Brain microvascular endothelial cell (primary cell): ENCODE data around the gene BTBD9.

Experiments used
- DNase-seq: peaks from one replicate; pipeline ENCODE4 v3.0.0-alpha.2; 2020
- H3K27ac ChIP-seq: fragments of 250-450 bp; sonication (Bioruptor Pico); 2 replicates; pipeline ENCODE4 v1.5.1; 2020; ENCODE audit warnings: mild to moderate bottlenecking, moderate library complexity
- H3K27me3 ChIP-seq: fragments of 250-450 bp; sonication (Bioruptor Pico); replicated peaks from 2 replicates; pipeline ENCODE4 v1.5.1; 2020; ENCODE audit warnings: mild to moderate bottlenecking
- H3K36me3 ChIP-seq: fragments of 250-450 bp; sonication (Bioruptor Pico); replicated peaks from 2 replicates; pipeline ENCODE4 v1.5.1; 2020; ENCODE audit warnings: mild to moderate bottlenecking
- H3K4me3 ChIP-seq: 2 replicates; pipeline ENCODE4 v1.5.1; 2011; ENCODE audit warnings: low read depth, mild to moderate bottlenecking, control low read depth, low read length, moderate library complexity
- CTCF ChIP-seq: IDR thresholded peaks from 2 replicates; pipeline ENCODE4 v1.5.1; 2011; ENCODE audit warnings: low read depth, mild to moderate bottlenecking, moderate library complexity, low read length, control low read depth, inconsistent platforms; ENCODE audit errors: missing control alignments
- in situ Hi-C: cut with HindIII; loops from 2 replicates; pipeline ENCODE4 v1.10.0; 2017; ENCODE audit warnings: low sequenced_read_pairs, low pct_ligation_motif_present

Gene BTBD9

GRCh38 chr6:38580030-38580429 is 59.7 kb downstream of the BTBD9 start:
- Histone ChIP-seq H3K27me3 (no peaks in the 10 kb centered on the region), H3K36me3 (no peaks in the 10 kb centered on the region), H3K4me3 (no peak overlapping the region), H3K27ac (no peak overlapping the region)
- in situ Hi-C loops = no loop called here
- TF ChIP-seq CTCF = no peak
- DNase-seq = no peak

- no peak overlapping the region for H3K4me3 ChIP-seq
- in situ Hi-C loops = no loop called here
- no peak for DNase-seq
- no peaks in the 10 kb centered on the region for H3K27me3 ChIP-seq
- H3K27ac ChIP-seq = no peak overlapping the region
- H3K36me3 ChIP-seq = no peaks in the 10 kb centered on the region
- TF ChIP-seq CTCF = no peak
Observed at GRCh38 chr6:38579010-38579628, 60.6 kb downstream of the BTBD9 start.

GRCh38 chr6:38578075-38578474 is 61.7 kb downstream of the BTBD9 start:
- in situ Hi-C loops = no loop called here
- Histone ChIP-seq H3K36me3 (no peaks in the 10 kb centered on the region), H3K27ac (no peak overlapping the region), H3K27me3 (no peaks in the 10 kb centered on the region), H3K4me3 (no peak overlapping the region)
- DNase-seq = no peak
- no peak for TF ChIP-seq CTCF

- H3K27ac ChIP-seq = no peak overlapping the region
- DNase-seq = no peak
- H3K36me3 ChIP-seq = no peaks in the 10 kb centered on the region
- no peaks in the 10 kb centered on the region for H3K27me3 ChIP-seq
- in situ Hi-C loops = no loop called here
- H3K4me3 ChIP-seq = no peak overlapping the region
- no peak for TF ChIP-seq CTCF
Observed at GRCh38 chr6:38577492-38577891, 62.2 kb downstream of the BTBD9 start.

- Histone ChIP-seq H3K27me3 (no peaks in the 10 kb centered on the region), H3K4me3 (no peak overlapping the region), H3K36me3 (no peaks in the 10 kb centered on the region), H3K27ac (no peak overlapping the region)
- DNase-seq = no peak
- no peak for TF ChIP-seq CTCF
- in situ Hi-C loops = no loop called here
Observed at GRCh38 chr6:38573801-38574395, 65.8 kb downstream of the BTBD9 start.

GRCh38 chr6:38572186-38572813 is 67.4 kb downstream of the BTBD9 start:
- Histone ChIP-seq H3K27ac (no peak overlapping the region), H3K4me3 (no peak overlapping the region), H3K27me3 (no peaks in the 10 kb centered on the region), H3K36me3 (no peaks in the 10 kb centered on the region)
- no peak for DNase-seq
- in situ Hi-C loops = no loop called here
- TF ChIP-seq CTCF = no peak
